ENCODE results near the gene TM9SF2.

The TM9SF2 gene

GRCh38 chr13:99526549-99526948 is 25.3 kb downstream of the TM9SF2 start (continued):
- TF ChIP-seq ZNF548 (tag by site-specific recombination; IDR thresholded peaks at IDR 0.05) = no peak
- TF ChIP-seq MZF1 (tag by site-specific recombination; IDR thresholded peaks at IDR 0.05; ENCODE audit: borderline replicate concordance) = no peak
- TF ChIP-seq FEZF1 (tag by site-specific recombination; IDR thresholded peaks at IDR 0.05) = no peak
- TF ChIP-seq ZNF18 (tag by site-specific recombination; IDR thresholded peaks at IDR 0.05) = no peak
- TF ChIP-seq ZNF292 (tag by site-specific recombination; IDR thresholded peaks at IDR 0.05; ENCODE audit: borderline replicate concordance, low read depth) = no peak

- H3K36me3 ChIP-seq (ENCODE audit: control insufficient read depth in 2 of 2, insufficient read depth in 1 of 2, low read length in 2 of 2) = peaks cover 8 to 51% of the 10 kb centered on the region in 2 experiments
- no peak overlapping the region for H3K27ac ChIP-seq (ENCODE audit: extremely low read depth, low read depth, low read length)
- H3K4me1 ChIP-seq (ENCODE audit: control insufficient read depth, insufficient read depth, low read length) = no peaks in the 10 kb centered on the region
- H3K9me3 ChIP-seq (ENCODE audit: control insufficient read depth, insufficient read depth, low read depth, low read length) = no peaks in the 10 kb centered on the region
- TF ChIP-seq GLI2 (tag by site-specific recombination; IDR thresholded peaks at IDR 0.05; ENCODE audit: borderline replicate concordance, low read depth) = no peak
- TF ChIP-seq ZFHX2 (tag by site-specific recombination; conservative IDR thresholded peaks at IDR 0.05) = peak; percentile 39
- CTCF ChIA-PET = no interaction called here
- no peak overlapping the region for H3K4me3 ChIP-seq (ENCODE audit: low read depth, low read length)
- POLR2A ChIA-PET = no interaction called here
Observed at GRCh38 chr13:99527301-99527700, 26.0 kb downstream of the TM9SF2 start.

- ChIA-PET POLR2A (no interaction called here), CTCF (interaction anchor here (0.7 kb wide), 2 partner anchors 50 to 70 kb away, joined by 3 to 5 read pairs; no protein-coding TSS in a partner anchor)
- Histone ChIP-seq H3K4me1 (ENCODE audit: control insufficient read depth, insufficient read depth, low read length) (no peaks in the 10 kb centered on the region), H3K36me3 (ENCODE audit: control insufficient read depth in 2 of 2, insufficient read depth in 1 of 2, low read length in 2 of 2) (peaks cover 0 to 41% of the 10 kb centered on the region in 2 experiments; a peak in 2 of 3 replicates), H3K9me3 (ENCODE audit: control insufficient read depth, insufficient read depth, low read depth, low read length) (no peaks in the 10 kb centered on the region), H3K4me3 (ENCODE audit: low read depth, low read length) (no peak overlapping the region), H3K27ac (ENCODE audit: extremely low read depth, low read depth, low read length) (no peak overlapping the region)
- peak; percentile 42 for TF ChIP-seq ZNF654 (tag by site-specific recombination; IDR thresholded peaks at IDR 0.05; ENCODE audit: low read depth)
- TF ChIP-seq, protein P1, sequence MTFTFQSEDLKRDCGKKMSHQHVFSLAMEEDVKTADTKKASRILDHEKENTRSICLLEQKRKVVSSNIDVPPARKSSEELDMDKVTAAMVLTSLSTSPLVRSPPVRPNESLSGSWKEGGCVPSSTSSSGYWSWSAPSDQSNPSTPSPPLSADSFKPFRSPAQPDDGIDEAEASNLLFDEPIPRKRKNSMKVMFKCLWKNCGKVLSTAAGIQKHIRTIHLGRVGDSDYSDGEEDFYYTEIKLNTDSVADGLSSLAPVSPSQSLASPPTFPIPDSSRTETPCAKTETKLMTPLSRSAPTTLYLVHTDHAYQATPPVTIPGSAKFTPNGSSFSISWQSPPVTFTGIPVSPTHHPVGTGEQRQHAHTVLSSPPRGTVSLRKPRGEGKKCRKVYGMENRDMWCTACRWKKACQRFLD (tag by site-specific recombination; IDR thresholded peaks at IDR 0.05) = no peak
- TF ChIP-seq SCRT2 (tag by site-specific recombination; IDR thresholded peaks at IDR 0.05) = peak; percentile 59
Observed at GRCh38 chr13:99528547-99528946, 27.3 kb downstream of the TM9SF2 start.

DNA sequence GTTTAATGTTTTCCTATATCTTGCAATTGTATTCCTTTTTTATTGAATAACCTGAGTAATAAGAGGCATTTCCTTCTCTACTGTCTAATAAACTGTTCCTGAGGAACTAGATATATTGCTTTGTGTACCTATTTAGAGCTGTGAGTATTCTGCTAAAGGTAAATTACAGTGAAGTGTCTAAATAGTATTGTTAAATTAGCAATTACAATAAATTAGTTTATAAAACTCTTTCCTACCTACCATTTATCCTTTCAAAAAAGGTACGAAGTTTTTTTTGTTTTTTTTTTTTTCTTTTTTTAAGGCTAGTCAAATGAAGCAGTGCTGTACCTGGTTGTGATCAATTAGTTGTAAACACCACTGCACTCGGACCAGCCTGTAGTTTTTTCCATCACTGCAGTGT is 34.8 kb downstream of the TM9SF2 start:
- POLR2A ChIA-PET = no interaction called here
- Histone ChIP-seq H3K36me3 (ENCODE audit: control insufficient read depth in 2 of 2, insufficient read depth in 1 of 2, low read length in 2 of 2) (peaks cover 3 to 22% of the 10 kb centered on the region in 2 experiments; a peak in 2 of 3 replicates), H3K4me1 (ENCODE audit: control insufficient read depth, insufficient read depth, low read length) (no peaks in the 10 kb centered on the region), H3K9me3 (ENCODE audit: control insufficient read depth, insufficient read depth, low read depth, low read length) (no peaks in the 10 kb centered on the region), H3K27ac (ENCODE audit: extremely low read depth, low read depth, low read length) (no peak overlapping the region), H3K4me3 (ENCODE audit: low read depth, low read length) (no peak overlapping the region)
- TF ChIP-seq ZNF664 (tag by site-specific recombination; IDR thresholded peaks at IDR 0.05) (peak; percentile 93), ZNF571 (tag by site-specific recombination; IDR thresholded peaks at IDR 0.05) (no peak), ZNF362 (tag by site-specific recombination; IDR thresholded peaks at IDR 0.05) (0 out of 2 replicates have a peak, but pooled peaks have one; percentile 43)
- CTCF ChIA-PET = interaction anchor here (0.6 to 1.0 kb wide), 3 partner anchors 33 to 359 kb away, joined by 3 read pairs; no protein-coding TSS in a partner anchor
